DND-41 (cell line): ENCODE data around the gene HTRA3.

ENCODE experiments used
- ATAC-seq: fragments of 200-7000 bp; cut with Tn5 transposase; 3 replicates; pipeline ENCODE4 v1.9.1; 2021; ENCODE audit warnings: low read depth; ENCODE audit not compliant: insufficient read depth
- DNase-seq: peaks from one replicate; pipeline ENCODE4 v3.0.0-alpha.2; 2020
- H2AFZ ChIP-seq: 2 replicates; pipeline ENCODE4 v1.6.0; 2012; ENCODE audit warnings: low read depth, low read length
- H3K27ac ChIP-seq: 2 replicates; pipeline ENCODE4 v1.5.1; 2012; ENCODE audit warnings: low read length, inconsistent platforms
- H3K27me3 ChIP-seq: fragments of 200-600 bp; sonication (generic); 2 replicates; pipeline ENCODE4 v1.6.0; 2012; ENCODE audit warnings: low read length, mild to moderate bottlenecking, inconsistent platforms; ENCODE audit not compliant: insufficient read depth, poor library complexity
- H3K36me3 ChIP-seq: 2 replicates; pipeline ENCODE4 v1.5.1; 2012; ENCODE audit warnings: low read length, inconsistent platforms; ENCODE audit not compliant: insufficient read depth
- H3K4me1 ChIP-seq: 2 replicates; pipeline ENCODE4 v1.5.1; 2012; ENCODE audit warnings: mild to moderate bottlenecking, low read length; ENCODE audit not compliant: insufficient read depth
- H3K4me2 ChIP-seq: 2 replicates; pipeline ENCODE4 v1.6.0; 2012; ENCODE audit warnings: mild to moderate bottlenecking, moderate library complexity, low read length, inconsistent platforms; ENCODE audit not compliant: insufficient read depth
- H3K4me3 ChIP-seq, 2 experiments: fragments of 200-600 bp in 1 of 2; shearing (Covaris generic) in 1 of 2; 2 replicates each; pipeline ENCODE4 v1.5.1; 2012 to 2016; ENCODE audit warnings: inconsistent platforms in 2 of 2, low read length in 2 of 2, mild to moderate bottlenecking in 2 of 2, low read depth in 1 of 2, moderate library complexity in 1 of 2
- H3K79me2 ChIP-seq: 2 replicates; pipeline ENCODE4 v1.6.0; 2012; ENCODE audit warnings: low read length, inconsistent platforms; ENCODE audit not compliant: insufficient read depth
- H3K9ac ChIP-seq: 2 replicates; pipeline ENCODE4 v1.6.0; 2012; ENCODE audit warnings: low read depth, mild to moderate bottlenecking, inconsistent platforms, low read length, moderate library complexity
- H3K9me3 ChIP-seq: 2 replicates; pipeline ENCODE4 v1.5.1; 2012; ENCODE audit warnings: low read length, moderate library complexity, mild to moderate bottlenecking, inconsistent platforms; ENCODE audit not compliant: insufficient read depth, severe bottlenecking
- H4K20me1 ChIP-seq: 2 replicates; pipeline ENCODE4 v1.6.0; 2012; ENCODE audit warnings: low read length; ENCODE audit not compliant: insufficient read depth
- EZH2 ChIP-seq: IDR thresholded peaks from 3 replicates; pipeline ENCODE4 v1.6.1; 2012; ENCODE audit warnings: borderline replicate concordance, low read depth, mild to moderate bottlenecking, moderate library complexity, low read length, inconsistent platforms; ENCODE audit not compliant: severe bottlenecking
- TF ChIP-seq, protein P1 (sequence below): IDR thresholded peaks from 2 replicates; pipeline ENCODE4 v1.5.1; 2012; ENCODE audit warnings: borderline replicate concordance, low read length, moderate library complexity, mild to moderate bottlenecking; ENCODE audit not compliant: poor library complexity, severe bottlenecking; ENCODE audit errors: extremely low read depth

HTRA3 gene

GRCh38 chr4:8242782-8243560 is 26.6 kb upstream of the HTRA3 start:
- H2AFZ ChIP-seq: no peak overlapping the region
- H3K27me3 ChIP-seq: no peaks in the 10 kb centered on the region
- DNase-seq: no peak
- no peak overlapping the region for H3K9ac ChIP-seq
- H3K4me1 ChIP-seq: peaks cover 5% of the 10 kb centered on the region; the same call in 1 of the 2 replicates
- H3K9me3 ChIP-seq: peaks cover 2% of the 10 kb centered on the region
- H3K4me2 ChIP-seq: no peak overlapping the region
- H3K27ac ChIP-seq: no peak overlapping the region
- no peak for ATAC-seq
- H4K20me1 ChIP-seq: no peaks in the 10 kb centered on the region; the same call in 1 of the 2 replicates
- H3K79me2 ChIP-seq: no peaks in the 10 kb centered on the region
- TF ChIP-seq, protein P1, sequence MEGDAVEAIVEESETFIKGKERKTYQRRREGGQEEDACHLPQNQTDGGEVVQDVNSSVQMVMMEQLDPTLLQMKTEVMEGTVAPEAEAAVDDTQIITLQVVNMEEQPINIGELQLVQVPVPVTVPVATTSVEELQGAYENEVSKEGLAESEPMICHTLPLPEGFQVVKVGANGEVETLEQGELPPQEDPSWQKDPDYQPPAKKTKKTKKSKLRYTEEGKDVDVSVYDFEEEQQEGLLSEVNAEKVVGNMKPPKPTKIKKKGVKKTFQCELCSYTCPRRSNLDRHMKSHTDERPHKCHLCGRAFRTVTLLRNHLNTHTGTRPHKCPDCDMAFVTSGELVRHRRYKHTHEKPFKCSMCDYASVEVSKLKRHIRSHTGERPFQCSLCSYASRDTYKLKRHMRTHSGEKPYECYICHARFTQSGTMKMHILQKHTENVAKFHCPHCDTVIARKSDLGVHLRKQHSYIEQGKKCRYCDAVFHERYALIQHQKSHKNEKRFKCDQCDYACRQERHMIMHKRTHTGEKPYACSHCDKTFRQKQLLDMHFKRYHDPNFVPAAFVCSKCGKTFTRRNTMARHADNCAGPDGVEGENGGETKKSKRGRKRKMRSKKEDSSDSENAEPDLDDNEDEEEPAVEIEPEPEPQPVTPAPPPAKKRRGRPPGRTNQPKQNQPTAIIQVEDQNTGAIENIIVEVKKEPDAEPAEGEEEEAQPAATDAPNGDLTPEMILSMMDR: no peak
- no peak for TF ChIP-seq EZH2
- H3K4me3 ChIP-seq: no peak overlapping the region
- peaks cover 8% of the 10 kb centered on the region; the same call in 1 of the 2 replicates for H3K36me3 ChIP-seq

- no peak overlapping the region for H3K4me3 ChIP-seq
- no peak overlapping the region for H3K4me2 ChIP-seq
- no peak overlapping the region for H3K9ac ChIP-seq
- TF ChIP-seq, protein P1: no peak
- no peak for TF ChIP-seq EZH2
- ATAC-seq (no peak), DNase-seq (no peak)
- H3K36me3 ChIP-seq: peaks cover 2% of the 10 kb centered on the region; the same call in 1 of the 2 replicates
- peaks cover 2% of the 10 kb centered on the region for H3K9me3 ChIP-seq
- H3K27me3 ChIP-seq: no peaks in the 10 kb centered on the region
- H2AFZ ChIP-seq: no peak overlapping the region
- H3K4me1 ChIP-seq: peaks cover 5% of the 10 kb centered on the region; the same call in 1 of the 2 replicates
- no peak overlapping the region for H3K27ac ChIP-seq
- H4K20me1 ChIP-seq: no peaks in the 10 kb centered on the region; the same call in 1 of the 2 replicates
- no peaks in the 10 kb centered on the region for H3K79me2 ChIP-seq
Observed at GRCh38 chr4:8244001-8244757, 25.4 kb upstream of the HTRA3 start.

DNA sequence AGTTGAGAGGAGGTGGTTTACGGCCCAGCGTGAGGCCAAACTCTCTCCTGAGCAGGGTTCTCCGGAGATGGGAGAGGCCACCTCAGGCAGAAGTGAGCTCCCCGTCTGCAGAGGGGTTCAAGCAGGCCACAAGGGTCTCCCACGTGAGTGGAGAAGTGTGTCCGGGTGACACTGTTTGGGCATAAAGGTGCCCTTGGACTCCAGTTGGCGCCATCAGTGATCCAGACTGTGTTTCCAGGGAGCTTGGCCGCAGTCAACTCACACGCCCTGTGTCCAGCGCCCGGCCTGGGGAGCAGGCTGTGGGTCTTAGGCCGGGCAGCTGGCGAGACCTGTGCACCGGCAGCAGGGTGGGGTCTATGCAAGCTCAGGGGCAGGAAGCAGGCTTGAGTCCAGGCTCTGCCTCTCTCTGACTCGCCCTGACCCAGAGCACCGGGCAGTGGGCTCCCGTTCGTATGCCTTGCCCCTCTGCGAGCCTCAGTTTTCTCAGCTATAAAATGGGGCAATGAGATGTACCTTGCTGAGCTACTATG is 24.6 kb upstream of the HTRA3 start:
- Histone ChIP-seq H3K9me3 (peaks cover 2% of the 10 kb centered on the region), H2AFZ (no peak overlapping the region), H3K9ac (no peak overlapping the region), H4K20me1 (no peaks in the 10 kb centered on the region; the same call in 1 of the 2 replicates), H3K4me3 (no peak overlapping the region), H3K27me3 (no peaks in the 10 kb centered on the region), H3K27ac (no peak overlapping the region), H3K79me2 (no peaks in the 10 kb centered on the region), H3K4me1 (peaks cover 5% of the 10 kb centered on the region; the same call in 1 of the 2 replicates), H3K36me3 (no peaks in the 10 kb centered on the region), H3K4me2 (no peak overlapping the region)
- TF ChIP-seq EZH2: no peak
- TF ChIP-seq, protein P1: no peak
- ATAC-seq: no peak
- DNase-seq: no peak
